HG02759 (cell line): ENCODE data around the gene DMWD.
A peak's percentile ranks its signal among the peaks of the same experiment; 100 is the strongest.

Experiments
- ATAC-seq: cut with Tn5 transposase; IDR thresholded peaks from one replicate; pipeline ENCODE4 v1.9.1; 2021; ENCODE audit warnings: mild to moderate bottlenecking, moderate library complexity; ENCODE audit not compliant: unreplicated experiment

Gene DMWD

DNA sequence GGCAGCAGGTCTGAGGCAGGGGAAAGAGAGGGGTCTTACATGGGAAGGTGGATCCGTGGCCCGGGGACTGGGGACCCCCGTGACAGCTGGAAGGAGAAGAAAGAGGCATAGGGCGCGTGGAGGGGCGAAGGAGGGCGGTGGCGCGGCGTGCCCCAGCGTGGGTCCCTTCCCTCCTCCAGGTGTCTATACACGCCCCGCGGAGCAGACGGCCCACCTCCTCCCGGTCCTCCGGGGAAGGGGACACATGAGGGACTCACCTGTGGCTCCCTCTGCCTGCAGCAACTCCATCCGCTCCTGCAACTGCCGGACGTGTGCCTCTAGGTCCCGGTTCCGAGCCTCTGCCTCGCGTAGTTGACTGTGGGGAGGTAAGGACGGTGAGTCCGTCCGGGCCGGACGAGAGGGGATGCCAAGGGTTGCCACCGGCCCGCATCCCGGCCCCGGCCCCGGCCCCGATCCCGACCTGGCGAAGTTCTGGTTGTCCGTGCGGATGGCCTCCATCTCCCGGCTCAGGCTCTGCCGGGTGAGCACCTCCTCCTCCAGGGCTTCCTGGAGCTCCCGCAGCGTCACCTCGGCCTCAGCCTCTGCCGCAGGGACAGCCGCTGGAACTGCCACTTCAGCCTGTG, 21.2 kb downstream of the DMWD start:
- no peak for ATAC-seq

DNA sequence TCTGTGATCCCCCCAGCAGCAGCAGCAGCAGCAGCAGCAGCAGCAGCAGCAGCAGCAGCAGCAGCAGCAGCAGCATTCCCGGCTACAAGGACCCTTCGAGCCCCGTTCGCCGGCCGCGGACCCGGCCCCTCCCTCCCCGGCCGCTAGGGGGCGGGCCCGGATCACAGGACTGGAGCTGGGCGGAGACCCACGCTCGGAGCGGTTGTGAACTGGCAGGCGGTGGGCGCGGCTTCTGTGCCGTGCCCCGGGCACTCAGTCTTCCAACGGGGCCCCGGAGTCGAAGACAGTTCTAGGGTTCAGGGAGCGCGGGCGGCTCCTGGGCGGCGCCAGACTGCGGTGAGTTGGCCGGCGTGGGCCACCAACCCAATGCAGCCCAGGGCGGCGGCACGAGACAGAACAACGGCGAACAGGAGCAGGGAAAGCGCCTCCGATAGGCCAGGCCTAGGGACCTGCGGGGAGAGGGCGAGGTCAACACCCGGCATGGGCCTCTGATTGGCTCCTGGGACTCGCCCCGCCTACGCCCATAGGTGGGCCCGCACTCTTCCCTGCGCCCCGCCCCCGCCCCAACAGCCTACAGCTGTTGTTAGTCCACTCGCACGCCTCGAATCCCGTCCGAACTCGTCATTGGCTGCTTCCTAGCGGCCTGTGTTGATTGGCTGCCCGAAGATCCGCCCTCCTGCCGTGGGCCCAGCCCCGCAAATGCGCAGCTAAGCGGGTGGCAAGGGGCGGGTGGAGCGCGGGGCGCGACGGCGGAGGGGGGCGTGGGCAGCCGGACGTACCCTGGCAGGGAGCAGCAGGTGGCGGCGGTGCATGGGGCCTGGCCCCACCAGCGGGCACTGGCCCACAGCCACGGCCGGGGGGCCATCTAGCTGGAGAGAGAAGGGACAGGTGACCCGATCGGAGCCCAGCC, 22.2 kb downstream of the DMWD start:
- ATAC-seq: peak; percentile 54

DNA sequence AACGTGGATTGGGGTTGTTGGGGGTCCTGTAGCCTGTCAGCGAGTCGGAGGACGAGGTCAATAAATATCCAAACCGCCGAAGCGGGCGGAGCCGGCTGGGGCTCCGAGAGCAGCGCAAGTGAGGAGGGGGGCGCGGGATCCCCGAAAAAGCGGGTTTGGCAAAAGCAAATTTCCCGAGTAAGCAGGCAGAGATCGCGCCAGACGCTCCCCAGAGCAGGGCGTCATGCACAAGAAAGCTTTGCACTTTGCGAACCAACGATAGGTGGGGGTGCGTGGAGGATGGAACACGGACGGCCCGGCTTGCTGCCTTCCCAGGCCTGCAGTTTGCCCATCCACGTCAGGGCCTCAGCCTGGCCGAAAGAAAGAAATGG, 22.8 kb downstream of the DMWD start:
- no peak for ATAC-seq

DNA sequence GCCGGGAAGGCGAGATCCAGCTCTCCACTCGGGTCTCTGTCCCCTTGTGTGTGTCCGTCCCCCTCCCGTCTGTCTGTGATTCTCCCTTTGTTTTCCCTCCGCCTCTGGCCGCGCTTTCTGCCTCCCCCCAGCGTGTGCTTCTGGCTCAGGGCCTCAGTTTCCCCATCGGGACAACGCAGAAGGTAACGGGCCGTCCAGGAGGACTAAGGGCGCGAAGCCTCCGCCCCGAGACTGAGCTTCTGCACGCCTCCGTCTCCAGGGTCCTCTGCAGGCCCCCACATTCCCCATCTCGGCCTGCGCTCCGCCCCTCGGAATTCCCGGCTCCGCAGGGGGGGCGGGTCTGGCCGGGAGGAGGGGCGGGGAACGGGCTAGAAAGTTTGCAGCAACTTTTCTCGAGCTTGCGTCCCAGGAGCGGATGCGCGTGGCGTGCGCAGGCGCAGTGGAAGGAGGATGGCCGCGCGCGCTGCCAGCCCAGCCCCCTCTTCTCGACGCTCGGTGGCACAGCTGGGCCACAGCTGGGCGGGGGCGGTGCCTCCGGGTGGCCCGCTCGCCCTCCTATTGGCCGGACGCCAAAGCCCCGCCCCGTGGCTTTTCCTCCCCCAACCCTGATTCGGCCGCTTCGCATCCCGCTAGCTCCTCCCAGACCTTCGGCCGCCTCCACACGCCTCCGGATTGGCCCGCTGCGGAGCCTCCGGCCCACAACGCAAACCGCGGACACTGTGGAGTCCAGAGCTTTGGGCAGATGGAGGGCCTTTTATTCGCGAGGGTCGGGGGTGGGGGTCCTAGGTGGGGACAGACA, 23.5 kb downstream of the DMWD start, which contains the start of gene SIX5:
Gene SIX5, minus strand, starts transcription at position 269 of the 799 bp plus-strand sequence. CDS start 408 bp downstream, outside the sequence.
- ATAC-seq: peak; percentile 66

DNA sequence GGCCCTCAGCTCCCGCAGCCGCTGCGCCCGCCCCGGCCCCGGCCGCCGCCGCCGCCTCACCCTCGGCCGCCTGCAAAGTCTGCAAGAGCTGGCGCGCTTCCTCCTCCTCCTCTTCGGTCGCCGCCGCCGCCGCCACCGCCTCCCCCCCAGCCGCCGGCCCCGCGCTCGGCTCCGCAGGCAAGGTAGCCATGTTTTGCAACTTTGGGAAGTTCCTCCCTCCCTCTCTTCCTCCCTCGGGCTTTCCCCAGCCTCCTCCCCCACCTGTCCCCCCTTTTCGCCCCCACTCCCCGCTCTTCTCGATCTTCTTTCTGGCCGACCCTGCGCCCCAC, 24.0 kb downstream of the DMWD start:
- ATAC-seq: no peak

DNA sequence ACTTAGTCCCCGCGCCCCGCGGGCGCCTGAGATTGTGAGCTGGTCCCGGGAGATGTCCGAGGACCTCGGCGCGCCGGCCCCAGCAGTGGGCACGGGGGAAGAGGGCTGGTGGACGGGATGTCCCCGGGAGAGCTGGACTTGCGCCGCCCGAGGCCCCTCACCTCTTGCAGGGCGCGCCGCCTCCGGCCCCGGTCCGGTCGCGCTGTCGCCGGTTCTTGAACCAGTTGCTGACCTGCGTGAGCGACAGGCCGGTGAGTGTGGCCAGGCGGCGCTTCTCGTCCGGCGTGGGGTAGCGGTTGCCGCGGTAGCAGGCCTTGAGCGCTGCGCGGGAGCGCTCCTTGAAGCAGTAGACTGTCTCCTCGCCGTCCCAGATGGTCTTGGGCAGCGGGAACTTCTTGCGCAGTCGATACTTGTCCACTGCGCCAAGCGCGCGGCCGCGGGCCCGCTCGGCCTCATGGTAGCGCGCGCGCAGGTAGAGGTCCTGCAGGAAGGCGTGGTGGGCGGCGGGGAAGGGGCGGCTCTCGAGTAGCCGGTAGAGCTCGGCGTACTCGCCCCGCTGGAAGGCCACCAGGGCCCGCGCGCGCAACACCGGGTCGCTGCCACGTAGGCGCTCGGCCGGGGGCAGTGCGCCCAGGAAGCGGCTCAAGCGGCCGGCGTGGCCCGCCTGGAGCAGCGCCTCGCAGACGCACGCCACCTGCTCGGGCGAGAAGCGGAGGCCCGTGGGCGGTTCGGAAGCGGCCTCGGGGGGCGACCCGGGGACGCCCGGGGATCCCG, 24.6 kb downstream of the DMWD start:
- ATAC-seq: no peak

DNA sequence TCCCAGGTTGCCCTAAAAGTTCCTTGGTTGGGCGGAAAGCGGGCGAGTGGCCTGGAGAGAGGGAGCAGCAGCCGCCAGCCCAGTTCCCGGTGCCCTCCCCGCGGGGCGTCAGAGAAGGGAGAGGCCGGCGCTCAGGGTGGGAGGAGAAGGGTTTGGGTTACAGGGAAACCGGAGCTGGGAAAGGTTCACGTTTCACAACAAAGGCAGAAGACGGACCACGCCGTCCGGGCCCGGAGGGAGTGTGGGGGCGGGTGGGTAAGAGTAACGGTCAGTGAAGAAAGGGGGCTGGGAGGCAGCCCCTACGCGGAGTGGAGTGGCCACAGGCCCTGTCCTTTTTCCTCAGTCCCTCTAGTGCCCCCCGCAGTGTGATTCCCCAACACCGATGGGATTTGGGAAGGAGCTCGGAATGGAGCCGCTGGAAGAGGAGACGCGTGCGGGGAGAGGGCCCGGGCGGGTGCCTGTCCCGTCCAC, 25.2 kb downstream of the DMWD start:
- no peak for ATAC-seq

DNA sequence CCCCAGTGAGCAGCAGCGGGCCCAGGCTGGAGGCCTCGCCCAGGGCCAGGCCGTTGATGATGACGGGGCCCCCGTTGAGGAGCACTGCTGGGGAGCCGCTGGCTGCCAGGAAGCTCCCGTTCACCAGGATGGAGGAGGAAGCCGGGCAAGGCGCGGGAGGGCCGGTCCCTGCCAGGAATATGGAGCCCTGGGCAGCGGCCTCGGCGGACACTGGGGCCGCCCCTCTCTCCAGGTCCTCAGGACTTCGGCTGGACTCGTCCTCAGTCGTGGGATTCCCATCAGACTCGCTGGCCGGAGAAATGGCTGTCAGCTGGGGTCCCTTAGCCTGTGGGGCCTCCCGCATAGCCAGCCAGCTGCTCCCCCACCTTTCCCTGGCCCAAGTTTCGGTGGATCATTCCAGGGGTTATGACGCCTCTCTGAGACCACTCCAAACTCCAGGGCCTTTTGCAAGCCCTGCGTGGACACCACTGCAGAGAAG, 25.7 kb downstream of the DMWD start:
- ATAC-seq: no peak

DNA sequence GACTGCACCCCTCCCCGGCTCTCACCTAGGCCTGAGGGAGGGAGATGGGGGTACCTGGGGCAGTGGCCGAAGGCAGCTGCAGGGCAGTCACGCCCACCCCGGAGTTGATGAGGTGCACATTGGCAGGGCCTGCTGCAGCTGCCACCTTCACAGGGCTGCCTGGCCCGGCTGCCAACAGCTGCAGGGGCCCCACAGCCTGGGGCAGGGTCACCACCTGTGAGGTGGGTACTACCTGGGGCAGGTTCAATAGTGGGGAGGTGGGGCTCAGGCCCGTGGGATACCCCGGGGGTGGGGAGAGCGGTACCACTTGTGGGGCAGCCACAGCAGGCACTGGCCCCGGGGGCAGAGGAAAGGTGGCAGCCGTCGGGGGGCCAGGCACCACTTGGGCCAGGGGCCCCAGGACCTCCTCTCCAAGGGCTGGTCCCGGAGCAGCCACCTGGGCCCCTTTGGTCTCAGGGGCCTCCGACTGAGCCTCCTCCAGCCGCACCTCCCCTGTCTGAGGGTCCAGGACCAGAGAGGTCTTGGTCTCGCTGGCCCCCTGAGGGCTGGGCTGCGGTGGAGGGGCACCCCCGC, 26.3 kb downstream of the DMWD start:
- ATAC-seq: no peak

DNA sequence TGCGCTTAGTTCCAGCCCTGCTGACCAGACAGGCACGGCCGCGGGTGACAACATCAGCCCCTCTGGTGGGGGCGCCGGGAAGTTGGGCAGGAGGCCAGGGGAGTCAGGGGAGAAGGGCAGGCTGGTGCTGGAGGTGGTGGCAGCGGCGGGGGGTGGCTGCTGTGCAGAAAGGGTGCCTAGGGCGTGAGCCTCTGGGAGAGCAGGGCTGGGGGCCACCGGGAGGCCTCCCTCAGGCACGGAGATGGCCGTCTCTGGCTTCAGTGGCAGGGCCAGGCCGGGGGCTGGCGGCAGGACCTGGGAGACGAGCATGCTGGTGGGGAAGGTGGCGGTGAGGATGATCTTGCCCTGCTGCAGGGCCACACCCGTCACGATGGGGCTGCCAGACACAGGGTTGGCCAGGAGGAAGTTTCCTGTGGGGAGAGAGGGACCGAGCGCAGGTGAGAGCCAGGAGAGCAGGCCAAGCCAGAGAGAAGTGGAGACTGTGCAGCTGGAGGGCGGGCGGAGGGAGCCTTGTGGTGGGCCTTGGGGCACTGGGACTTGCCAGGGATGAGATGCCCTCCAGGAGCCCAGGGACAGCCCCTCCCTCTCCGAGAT, 26.8 kb downstream of the DMWD start:
- ATAC-seq: no peak

DNA sequence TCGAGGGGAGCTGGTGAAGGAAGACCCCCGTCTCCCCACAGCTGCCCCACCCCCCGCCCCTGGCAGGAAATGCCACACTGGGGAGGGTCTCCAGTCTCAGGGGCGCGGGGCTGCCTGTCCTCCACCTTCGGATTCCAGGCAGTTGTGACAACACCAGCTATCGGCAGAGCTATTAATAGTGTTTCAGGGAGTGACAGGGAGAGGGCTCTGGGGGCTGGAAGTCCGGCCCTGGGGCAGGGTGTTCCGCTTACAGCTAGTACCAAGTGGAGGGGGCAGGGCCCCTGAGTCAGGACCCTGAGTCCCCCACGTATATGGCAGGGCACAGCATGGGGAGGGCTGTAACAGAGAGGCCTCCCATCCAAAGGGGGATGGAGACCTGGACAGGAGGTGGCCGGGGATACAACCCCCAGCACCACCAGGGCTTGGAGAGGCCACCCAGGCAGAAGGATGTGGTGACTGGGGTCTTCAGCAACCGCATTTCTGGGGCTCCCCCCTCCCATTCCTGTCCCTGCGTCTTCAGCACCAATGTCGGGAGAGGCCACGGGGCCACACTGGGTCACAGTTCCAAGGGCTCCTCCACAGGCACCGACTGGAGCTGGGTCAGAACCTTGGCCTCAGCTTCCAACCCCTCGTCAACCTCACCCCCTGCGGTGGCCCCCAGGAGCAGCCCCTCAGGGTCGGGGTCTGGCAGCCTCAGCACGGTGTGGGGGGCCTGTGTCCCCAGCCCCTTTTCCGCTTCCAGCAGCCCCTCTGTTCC, 27.5 kb downstream of the DMWD start:
- no peak for ATAC-seq

DNA sequence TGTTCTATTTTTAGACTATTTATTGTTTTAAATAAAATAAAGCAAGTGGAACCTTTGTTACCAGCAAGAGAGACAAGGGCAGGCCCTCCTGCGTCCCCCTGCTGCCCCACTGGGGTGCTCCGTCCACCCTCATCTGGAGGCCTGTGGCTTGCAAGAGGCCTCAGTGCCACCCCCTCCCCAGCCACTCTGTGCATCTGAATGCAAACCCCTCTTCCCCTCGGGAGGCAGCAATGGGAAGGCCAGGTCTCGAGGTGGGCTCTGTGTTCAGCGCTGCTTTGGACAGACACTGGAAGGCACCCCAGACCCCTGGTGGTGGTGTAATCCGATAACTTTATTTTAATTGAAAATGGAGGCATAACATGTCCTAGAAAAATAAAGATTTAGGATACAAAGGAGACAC, 28.2 kb downstream of the DMWD start:
- no peak for ATAC-seq

DNA sequence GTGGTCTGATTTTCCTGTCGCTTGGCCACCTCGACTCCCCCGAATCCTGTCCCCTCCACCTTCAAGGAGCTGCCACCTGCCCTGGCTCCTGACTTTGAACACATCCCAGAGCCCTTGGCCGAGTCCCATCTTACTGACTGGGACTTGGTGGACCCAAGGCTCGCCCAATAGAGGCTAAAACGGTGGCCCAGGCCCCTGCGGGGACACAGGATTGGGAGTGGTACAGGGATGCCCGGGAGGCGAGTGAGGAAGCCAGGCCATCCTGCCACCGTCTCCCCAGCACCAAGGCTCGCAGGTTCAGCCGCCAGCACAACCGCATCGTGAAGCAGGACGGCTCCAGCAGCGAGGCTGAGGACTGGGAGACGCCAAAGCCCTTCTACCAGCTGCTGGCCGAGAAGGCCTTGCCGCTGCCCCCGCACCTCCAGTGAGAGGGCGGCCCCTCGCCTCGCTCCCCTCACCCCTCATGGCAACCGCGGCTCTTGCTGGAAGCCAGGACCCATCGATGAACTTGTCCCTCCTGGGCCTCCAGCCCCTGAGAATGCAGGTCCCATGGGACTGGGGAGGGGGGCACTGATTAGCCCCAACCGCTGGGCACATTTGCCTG, 28.9 kb downstream of the DMWD start:
- ATAC-seq: no peak

DNA sequence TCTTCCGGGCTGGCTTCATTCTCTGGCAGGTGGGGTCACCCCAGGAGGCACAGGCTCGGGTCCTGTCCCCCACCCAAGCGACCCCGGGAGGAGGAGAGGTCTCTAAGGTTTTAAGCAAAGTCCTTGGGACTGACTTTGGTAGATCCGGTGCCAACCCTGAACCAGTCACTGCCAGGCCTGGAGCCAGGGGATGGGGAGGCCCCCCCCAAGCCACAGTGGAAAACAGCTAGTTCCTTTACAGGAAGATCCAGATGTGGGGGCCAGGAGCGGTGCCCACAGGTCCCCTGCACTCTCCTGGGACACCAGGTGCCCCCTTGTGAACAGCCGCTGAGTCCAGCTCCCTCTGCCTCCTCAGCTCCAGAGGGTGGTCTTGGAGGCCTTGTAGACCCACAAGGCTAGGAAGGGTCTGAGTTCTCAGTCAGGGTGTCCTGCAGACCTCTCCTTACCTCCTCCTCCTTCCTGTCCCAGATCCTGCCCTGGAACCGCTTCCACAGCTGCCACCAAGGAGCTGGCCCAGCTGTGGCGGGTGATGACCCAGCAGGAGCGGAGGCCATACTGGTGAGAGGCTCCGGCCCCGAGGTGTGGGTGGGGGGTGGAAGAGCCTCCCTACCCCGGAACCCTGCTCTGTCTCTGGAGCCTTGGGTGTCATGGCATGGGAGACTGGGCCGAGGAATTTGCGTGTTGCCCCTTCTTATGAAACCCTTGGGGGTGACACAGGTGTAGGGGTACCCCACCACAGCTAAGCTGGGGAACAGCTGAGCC, 29.6 kb downstream of the DMWD start:
- no peak for ATAC-seq

DNA sequence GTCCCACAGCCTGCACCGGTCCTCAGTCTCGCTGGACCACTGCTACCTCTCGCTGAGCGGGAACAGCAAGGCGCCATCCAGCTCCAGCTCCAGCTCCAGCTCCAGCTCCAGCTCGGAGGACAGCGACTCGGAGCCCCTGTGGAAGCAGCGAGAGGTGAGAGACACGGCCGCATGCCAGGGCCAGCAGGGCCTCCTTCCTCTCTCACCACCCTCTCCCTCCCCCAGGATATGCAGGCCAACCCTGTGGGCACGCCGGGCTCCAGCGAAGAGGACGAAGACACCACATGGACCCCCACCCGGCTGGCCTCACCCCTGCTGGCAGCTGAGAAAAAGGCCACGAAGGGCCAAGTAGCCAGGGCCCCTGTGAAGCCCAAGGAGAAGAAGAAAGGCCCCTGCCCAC, 30.9 kb downstream of the DMWD start:
- no peak for ATAC-seq

DNA sequence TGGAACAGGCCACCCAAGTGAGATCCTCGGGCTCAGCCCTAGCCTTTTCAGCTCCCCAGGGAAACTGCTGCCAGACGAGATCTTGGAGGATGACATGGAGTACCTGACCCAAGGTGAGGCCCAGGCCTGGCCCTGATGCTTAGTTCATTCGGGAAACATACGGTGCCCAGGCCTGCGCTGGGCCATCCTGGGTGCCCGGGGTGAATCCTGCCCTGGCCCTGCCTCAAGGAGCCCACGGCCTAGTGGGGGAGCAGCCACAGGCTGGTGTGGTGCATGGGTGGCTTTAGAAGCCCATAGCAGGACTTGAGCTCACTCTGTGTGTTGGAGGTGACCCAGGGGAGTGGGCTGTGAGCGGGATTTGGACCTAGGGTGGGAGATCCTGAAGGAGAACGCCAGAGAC, 33.7 kb downstream of the DMWD start:
- ATAC-seq: no peak

DNA sequence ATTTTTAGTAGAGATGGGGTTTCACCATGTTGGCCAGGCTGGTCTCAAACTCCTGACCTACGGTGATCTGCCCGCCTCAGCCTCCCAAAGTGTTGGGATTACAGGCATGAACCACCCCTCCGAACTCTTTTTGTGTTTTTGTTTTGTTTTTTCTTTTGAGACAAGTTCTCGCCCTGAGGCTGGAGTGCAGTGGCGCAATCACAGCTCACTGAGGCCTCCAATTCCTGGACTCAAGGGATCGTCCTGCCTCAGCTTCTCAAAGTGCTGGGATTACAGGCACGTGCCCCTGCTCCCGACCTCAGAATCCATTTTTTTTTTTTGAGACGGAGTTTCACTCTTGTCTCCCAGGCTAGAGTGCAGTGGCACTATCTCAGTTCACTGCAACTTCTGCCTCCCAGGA, 35.0 kb downstream of the DMWD start:
- no peak for ATAC-seq

DNA sequence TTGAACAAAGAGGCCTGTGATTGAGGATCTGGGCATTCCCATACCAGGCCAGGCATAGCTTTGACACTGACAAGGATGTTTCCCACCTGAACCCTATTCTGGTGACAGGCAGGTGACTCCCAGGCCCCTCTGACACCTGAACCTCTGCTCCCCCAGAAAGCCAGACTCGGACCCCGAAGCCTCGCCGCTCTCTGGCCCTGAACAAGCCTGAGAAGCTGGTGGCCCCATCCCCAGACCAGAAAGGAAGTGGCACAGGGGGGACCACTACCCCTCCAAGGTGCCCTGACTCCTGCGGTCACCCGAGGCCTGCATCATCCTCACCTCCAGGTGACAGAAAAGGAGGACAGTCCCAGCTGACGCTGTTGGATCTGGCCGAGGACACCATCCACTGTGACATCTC, 38.3 kb downstream of the DMWD start:
- ATAC-seq: no peak
